GM12878 (cell line): ENCODE results near the gene MED1. TPM values are rescaled to one million over a fixed set of nuclear protein-coding genes. Genes with fewer than 3 reads are reported as not detected.
A peak's percentile ranks its signal among the peaks of the same experiment; 100 is the strongest.

ENCODE experiments used
- CHD1 ChIP-seq: IDR thresholded peaks from 2 replicates; pipeline ENCODE4 v1.6.1; 2012; ENCODE audit warnings: low read depth, low read length, improper control_type of control experiment
- CUX1 ChIP-seq: IDR thresholded peaks from 2 replicates; pipeline ENCODE4 v1.6.1; 2012; ENCODE audit warnings: improper control_type of control experiment, low read depth, low read length; ENCODE audit not compliant: insufficient replicate concordance
- E2F4 ChIP-seq: IDR thresholded peaks from 2 replicates; pipeline ENCODE4 v1.6.1; 2012; ENCODE audit warnings: low read depth, low read length, improper control_type of control experiment
- EED ChIP-seq: sonication (generic); IDR thresholded peaks from 2 replicates; pipeline ENCODE4 v1.6.1; 2016; ENCODE audit warnings: antibody characterized with exemption, low read depth
- EGR1 ChIP-seq, 2 experiments: IDR thresholded peaks; 1 replicate in 1 of 2; 2 replicates in 1 of 2; pipeline ENCODE4 v1.6.1; 2011 to 2012; ENCODE audit warnings: low read depth in 2 of 2, low read length in 2 of 2, borderline replicate concordance in 1 of 2, mild to moderate bottlenecking in 1 of 2, moderate library complexity in 1 of 2
- IRF3 ChIP-seq: fragments of 450-650 bp; IDR thresholded peaks from 2 replicates; pipeline ENCODE4 v1.6.1; 2014; ENCODE audit warnings: mild to moderate bottlenecking
- JUNB ChIP-seq: IDR thresholded peaks from 2 replicates; pipeline ENCODE4 v1.6.1; 2016; ENCODE audit warnings: antibody characterized with exemption, mild to moderate bottlenecking
- MXI1 ChIP-seq: fragments of 150-350 bp; IDR thresholded peaks from 2 replicates; pipeline ENCODE4 v1.6.1; 2011; ENCODE audit warnings: low read depth, mild to moderate bottlenecking, inconsistent platforms, low read length, improper control_type of control experiment
- NR2C2 ChIP-seq: IDR thresholded peaks from 2 replicates; pipeline ENCODE4 v1.6.1; 2011; ENCODE audit warnings: borderline replicate concordance, low read depth; ENCODE audit not compliant: control insufficient read depth, insufficient read length
- POLR2A ChIP-seq: IDR thresholded peaks from 2 replicates; pipeline ENCODE4 v1.6.1; 2011; ENCODE audit warnings: low read depth, mild to moderate bottlenecking, low read length
- POU2F2 ChIP-seq: IDR thresholded peaks from 3 replicates; pipeline ENCODE4 v1.6.1; 2011; ENCODE audit warnings: low read depth, mild to moderate bottlenecking, low read length, borderline replicate concordance
- PRDM15 ChIP-seq: fragments of 450-650 bp; formaldehyde crosslinking; IDR thresholded peaks from 2 replicates; pipeline ENCODE4 v1.4.0; 2020; ENCODE audit warnings: mild to moderate bottlenecking, moderate library complexity
- RB1 ChIP-seq: fragments of 450-650 bp; formaldehyde crosslinking; IDR thresholded peaks from 2 replicates; pipeline ENCODE4 v1.6.1; 2017; ENCODE audit warnings: mild to moderate bottlenecking, borderline replicate concordance
- SKIL ChIP-seq: fragments of 450-650 bp; IDR thresholded peaks from 2 replicates; pipeline ENCODE4 v1.6.1; 2017; ENCODE audit warnings: mild to moderate bottlenecking, low read depth, inconsistent platforms; ENCODE audit not compliant: poor library complexity, severe bottlenecking
- polyA plus RNA-seq, 11 experiments: library from polyadenylated mRNA; depleted of rRNA in 4 of 11; unstranded in 6 of 11; stranded (reverse) in 5 of 11; fragments of >200 nt; fragmentation: Nextera tagmentation in 4 of 11; fragmentation: Illumina TruSeq in 1 of 11; extraction: Ambion mirVana in 4 of 11; extraction: Trizol in 1 of 11; gene quantifications; 1 replicate in 1 of 11; 2 replicates in 10 of 11; pipeline versions ENCODE4 v1.2.1 to v1.2.3, GENCODE V29; 2011 to 2016; ENCODE audit warnings: inconsistent platforms in 2 of 11, missing spikeins in 2 of 11, low read depth in 1 of 11
- total RNA-seq, 4 experiments: library from RNA; depleted of rRNA in 3 of 4; stranded (reverse); fragments of >200 nt in 3 of 4; fragmentation: Illumina TruSeq in 1 of 4; extraction: Trizol in 1 of 4; gene quantifications; 2 replicates each; pipeline versions ENCODE4 v1.2.1 to v1.2.3, GENCODE V29; 2013 to 2021

Gene MED1
- total and polyA plus RNA-seq, 10 of the 15 experiments (the other 5 are each of a cell fraction or from before 2014, with no cell fraction given), result 8.7 to 50.1 (median 30.1) TPM

GRCh38 chr17:39401412-39402243 lies 49.4 kb downstream of the MED1 start, which contains the start of gene FBXL20 (continued):
- TF ChIP-seq E2F4, result no peak
- no peak for TF ChIP-seq NR2C2
- TF ChIP-seq CHD1, result no peak
- TF ChIP-seq RB1, result peak; percentile 79; the same call in 1 of the 2 replicates
- TF ChIP-seq MXI1, result no peak
- TF ChIP-seq IRF3, result no peak
- TF ChIP-seq EED, result no peak
- TF ChIP-seq JUNB, result no peak
- no peak for TF ChIP-seq PRDM15 (CRISPR knock-in tag)
- peak; percentile 95 for TF ChIP-seq POLR2A
- no peak for TF ChIP-seq POU2F2
- TF ChIP-seq CUX1, result no peak
- TF ChIP-seq EGR1 (IDR thresholded peaks at IDR 0.05; ENCODE audit: borderline replicate concordance in 1 of 2, low read depth in 2 of 2, low read length in 2 of 2), result 0 out of 3 replicates have a peak, but pooled peaks of 1 of the 2 experiments have one; percentile 14
- TF ChIP-seq SKIL, result no peak
